ENCODE data around the gene LRRC31.

- TF ChIP-seq SP1 (IDR thresholded peaks at IDR 0.05) (no peak), FOXK2 (IDR thresholded peaks at IDR 0.05) (no peak), BHLHE40 (IDR thresholded peaks at IDR 0.05; ENCODE audit: borderline replicate concordance) (no peak), L3MBTL2 (conservative IDR thresholded peaks at IDR 0.05) (no peak), FOXA1 (IDR thresholded peaks at IDR 0.05) (no peak), CTBP1 (IDR thresholded peaks at IDR 0.05; ENCODE audit: borderline replicate concordance) (no peak), ZNF384 (IDR thresholded peaks at IDR 0.05) (no peak), HDGF (IDR thresholded peaks at IDR 0.05; ENCODE audit: borderline replicate concordance) (no peak), FOXM1 (IDR thresholded peaks at IDR 0.05; ENCODE audit: borderline replicate concordance) (no peak), SUZ12 (IDR thresholded peaks at IDR 0.05) (no peak), NFRKB (IDR thresholded peaks at IDR 0.05) (no peak)
Observed at GRCh38 chr3:169804681-169805080, 65.1 kb downstream of the LRRC31 start.

All from HEK293T (cell line).